HG02571 (cell line): Measurements from ENCODE around the gene MVK.

Source experiments
- ATAC-seq: cut with Tn5 transposase; IDR thresholded peaks from one replicate; pipeline ENCODE4 v1.9.1; 2021; ENCODE audit warnings: mild to moderate bottlenecking, moderate library complexity; ENCODE audit not compliant: unreplicated experiment

Gene MVK

DNA sequence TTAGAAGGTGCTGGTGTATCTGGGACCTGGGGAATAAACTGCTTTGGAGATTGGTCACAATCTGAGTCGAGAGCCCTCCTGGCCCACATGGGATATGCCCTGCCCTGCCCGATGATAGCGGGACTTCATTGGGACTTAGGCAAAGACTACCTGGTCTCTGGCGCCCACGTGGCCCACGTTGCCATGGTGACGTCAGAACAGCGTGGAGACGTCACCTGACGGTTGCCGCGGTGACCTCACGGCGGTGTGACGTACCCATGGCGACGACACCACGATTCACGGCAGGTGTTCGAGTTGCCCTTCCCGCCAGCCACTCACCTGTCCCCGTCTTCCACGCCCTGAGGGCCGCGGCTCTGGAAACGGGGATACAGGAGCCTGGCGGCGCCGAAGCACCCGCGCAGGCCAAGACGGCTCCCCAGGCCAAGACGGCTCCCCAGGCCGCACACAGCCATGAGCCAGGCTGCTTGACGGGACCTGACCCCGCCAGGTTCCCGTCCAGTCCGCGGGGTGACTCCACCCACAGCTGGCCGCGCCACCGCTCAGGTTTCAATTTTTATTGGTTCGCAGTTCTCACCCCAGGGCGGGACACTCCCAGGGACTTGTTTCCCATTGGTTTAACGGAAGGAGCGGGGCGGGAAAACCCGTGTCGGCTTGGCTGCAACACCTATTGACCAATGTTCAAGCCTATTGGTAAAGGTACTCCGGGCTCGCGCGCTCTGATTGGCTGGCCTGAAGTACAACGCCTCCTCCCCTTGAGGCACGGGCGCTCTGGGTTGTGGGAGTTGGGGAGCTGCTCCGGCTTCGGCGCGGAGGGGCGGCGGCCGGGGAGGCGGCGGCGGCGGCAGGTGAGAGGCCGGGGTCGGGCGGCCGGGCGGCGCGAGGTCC lies at the start of gene MVK, which contains the start of gene MMAB:
Gene MVK, plus strand, starts transcription at position 766 of the 885 bp plus-strand sequence. CDS start 1,029 bp downstream, outside the sequence.
Gene MMAB, minus strand, starts transcription at position 476 of the 885 bp plus-strand sequence. Its CDS starts 24 bp downstream, at position 452.
- peak; percentile 91 for ATAC-seq

DNA sequence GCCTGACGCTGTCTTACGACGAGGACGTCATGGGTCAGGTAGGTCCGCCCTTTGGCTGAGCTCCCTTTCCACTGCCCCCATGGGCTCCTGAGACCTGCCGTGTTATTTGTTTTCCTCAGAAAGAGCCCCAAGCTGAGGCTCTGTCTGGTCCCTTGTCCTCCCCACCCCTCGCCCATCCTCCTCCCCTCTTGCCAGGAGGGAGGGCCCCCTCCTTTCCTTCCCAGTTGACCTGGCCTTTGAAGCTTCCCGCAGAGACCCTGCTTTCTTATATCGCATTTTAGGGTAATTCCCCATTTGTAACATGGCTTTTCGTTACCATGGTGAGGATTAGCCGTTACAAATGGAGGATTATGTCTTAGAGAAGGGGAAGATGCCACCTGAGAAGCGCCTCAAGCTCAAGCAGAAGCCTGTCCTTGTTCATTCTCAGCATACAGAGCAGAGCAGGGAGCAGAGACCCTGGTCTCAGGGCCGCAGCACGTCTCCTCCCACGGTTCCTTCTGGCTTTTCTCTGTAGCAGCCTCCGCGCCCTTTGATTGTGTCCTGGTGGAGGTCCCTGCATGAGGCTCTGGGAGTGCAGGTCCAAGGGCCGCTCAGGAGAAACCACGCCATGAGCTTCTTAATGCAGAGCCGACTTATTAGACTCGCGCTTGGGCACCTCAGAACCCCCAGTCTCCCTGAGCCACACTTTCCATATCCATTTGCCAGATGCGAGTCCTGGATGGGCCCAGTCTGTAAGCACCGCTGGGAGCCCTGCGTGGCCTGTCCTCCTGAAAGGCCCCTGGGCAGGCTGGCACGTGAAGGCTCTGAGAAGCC lies 48.9 kb upstream of the MVK start:
- ATAC-seq: no peak

DNA sequence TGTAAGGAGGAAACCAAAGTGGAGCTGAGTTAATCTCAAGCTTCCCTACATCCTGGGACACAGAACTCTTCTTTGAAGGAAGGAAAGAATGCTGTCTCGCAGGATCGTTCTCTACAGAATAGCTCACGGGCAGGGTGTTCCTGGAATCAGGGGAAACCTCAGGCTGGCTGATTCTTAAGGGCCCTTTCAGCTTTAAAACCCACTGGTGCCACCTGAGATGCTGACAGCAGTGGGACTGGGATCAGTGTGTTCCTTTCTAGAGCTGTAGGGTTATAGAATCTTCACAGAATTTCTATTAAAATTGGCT lies 48.4 kb upstream of the MVK start:
- ATAC-seq: no peak

DNA sequence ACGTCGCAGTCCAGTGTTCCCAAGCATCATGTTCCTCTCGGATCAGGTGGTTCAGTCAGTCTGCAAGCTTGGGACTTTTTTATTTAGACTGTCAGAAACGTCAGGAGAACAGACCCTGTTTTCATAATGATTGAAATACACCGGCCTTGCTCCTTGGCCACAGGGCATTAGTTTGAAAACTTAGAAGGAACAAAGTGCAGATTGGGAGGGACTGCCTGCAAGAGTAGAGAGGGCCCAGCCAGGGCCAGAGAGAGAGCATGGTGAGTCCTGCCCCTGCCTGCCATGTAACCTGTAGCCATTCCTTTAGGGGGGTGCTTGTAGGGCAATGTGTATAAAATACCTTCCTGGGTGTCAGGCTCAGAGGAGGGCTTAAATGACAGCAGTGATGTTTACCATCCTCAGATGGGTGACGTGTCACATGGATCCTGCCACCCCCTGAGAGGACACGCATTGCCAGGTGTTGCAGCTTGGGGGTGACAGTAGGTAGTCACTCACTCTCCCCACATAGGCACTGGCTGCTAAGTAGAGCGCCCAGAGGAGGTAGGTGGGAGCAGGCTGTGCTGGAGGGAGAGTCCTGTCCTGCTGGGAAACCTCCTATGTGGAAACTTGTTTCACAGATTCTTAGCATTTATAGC lies 46.0 kb upstream of the MVK start:
- ATAC-seq: no peak

DNA sequence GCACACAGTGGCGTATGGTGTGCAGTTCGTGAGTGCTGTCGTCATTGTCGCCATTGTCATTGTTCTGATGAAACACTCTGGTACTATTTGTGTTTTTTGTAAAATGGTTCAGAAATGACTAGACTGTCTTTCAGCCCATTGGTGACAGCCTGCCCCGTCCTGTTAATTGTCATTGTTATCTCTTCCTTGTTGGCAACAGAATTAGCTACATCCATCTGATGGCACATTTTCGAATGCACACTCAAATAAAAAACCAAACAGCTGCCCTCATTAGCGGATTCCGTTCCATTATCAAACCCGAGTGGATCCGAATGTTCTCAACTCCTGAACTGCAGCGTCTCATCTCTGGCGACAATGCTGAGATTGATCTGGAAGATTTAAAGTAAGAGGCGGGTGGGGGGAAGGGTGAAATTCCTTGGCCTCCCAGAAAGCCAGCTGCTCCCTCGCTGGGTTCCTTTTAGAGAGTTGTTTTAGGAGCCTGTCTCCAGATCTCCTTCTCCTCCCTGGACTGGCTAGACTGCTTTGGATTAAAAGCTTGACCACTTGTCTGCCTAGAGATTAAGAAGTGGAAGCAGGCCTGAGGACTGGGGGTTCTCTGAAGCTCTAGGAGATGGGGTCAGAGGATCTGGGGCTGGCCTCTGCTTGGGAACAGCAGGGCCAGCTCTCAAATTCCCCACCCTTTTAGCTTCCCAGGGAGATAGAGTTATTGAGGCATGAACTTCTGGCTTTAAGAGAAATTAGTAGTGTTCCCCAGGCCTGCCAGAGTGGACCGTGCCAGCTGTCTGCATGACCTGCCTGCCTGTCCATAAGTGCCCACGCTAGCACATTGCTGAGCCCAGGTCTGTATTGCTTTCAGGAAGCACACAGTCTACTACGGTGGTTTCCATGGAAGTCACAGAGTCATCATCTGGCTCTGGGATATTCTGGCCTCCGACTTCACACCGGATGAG lies 43.6 kb upstream of the MVK start:
- ATAC-seq: no peak

DNA sequence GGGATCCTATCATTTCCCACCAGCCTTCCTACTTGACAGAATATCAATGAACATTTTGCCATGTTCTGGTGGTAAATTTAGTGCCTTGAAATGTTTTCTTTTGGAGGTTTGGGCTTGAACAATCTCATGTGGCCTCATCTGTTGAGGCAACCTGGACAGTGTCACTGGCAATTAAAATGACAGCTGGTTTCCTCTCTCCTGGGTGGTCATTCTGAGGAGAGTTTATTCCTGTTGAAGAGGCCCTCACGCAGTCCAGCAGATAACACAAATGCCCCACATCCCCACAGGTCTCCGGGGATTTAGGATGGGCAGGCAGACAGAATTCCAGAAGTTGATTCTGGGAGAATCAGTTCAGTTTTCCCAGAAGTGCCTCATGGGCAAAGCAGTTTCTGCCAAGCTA lies 42.2 kb upstream of the MVK start:
- ATAC-seq: no peak

DNA sequence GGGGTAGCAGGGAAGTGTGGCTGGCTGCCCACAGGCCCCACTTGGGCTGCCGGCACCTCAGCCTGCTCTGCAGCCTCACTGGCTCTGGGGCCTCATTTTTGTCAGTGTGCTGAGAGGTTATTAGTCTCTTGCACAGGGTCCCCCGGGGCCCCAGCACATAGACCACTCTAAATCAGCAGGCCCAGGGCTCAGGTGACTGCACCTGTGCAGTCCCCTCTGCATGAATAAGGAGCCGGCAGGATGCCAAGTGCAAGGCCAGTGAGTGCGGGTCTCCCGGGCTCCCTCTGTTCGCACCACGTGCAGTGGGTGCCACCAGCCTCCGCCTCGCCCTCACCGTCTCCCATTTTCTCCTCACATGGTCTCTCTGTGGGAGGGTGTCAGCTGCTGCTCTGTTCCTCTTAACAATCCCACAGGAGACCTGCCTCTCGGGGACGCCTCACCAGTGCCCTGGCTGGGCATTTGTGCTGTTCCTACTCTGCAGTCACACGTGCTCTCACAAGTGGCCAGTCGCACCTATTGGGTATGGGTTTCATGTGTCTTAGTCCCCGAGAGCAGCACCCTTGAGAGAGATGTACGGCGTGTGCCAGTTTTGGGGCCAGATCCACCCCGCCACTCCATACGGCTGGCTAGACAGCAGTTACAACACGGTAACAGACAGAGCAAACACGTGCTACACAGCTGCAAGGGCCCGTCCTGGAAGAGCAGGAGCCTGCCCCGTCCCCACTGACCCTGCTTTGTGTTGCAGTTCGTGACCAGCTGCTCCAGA lies 40.7 kb upstream of the MVK start:
- no peak for ATAC-seq

DNA sequence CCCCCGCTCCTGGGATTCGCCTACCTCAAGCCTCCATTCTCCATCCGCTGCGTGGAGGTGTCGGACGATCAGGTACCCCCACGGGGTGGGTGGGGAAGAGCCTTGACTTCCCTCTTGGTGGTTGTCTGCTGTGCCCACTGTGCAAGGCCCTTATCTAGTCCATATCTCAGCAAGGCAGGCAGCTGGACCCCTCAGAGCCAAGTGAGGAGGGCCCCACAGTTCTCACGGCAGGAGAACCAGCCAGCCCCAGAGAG lies 40.2 kb upstream of the MVK start:
- no peak for ATAC-seq

DNA sequence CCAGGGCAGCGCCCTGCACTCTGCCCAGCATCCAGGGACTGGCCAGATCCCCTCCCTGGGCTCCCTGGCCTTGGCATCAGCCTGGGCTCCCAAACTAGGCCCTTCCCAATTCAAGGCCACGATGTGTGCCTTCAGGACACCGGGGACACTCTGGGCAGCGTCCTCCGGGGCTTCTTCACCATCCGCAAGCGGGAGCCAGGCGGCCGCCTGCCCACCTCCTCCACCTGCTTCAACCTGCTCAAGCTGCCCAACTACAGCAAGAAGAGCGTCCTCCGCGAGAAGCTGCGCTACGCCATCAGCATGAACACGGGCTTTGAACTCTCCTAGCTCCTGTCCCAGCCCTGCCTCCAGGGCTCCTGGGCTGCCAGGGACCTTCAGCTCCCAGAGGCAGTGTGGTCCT lies 39.1 kb upstream of the MVK start:
- no peak for ATAC-seq

DNA sequence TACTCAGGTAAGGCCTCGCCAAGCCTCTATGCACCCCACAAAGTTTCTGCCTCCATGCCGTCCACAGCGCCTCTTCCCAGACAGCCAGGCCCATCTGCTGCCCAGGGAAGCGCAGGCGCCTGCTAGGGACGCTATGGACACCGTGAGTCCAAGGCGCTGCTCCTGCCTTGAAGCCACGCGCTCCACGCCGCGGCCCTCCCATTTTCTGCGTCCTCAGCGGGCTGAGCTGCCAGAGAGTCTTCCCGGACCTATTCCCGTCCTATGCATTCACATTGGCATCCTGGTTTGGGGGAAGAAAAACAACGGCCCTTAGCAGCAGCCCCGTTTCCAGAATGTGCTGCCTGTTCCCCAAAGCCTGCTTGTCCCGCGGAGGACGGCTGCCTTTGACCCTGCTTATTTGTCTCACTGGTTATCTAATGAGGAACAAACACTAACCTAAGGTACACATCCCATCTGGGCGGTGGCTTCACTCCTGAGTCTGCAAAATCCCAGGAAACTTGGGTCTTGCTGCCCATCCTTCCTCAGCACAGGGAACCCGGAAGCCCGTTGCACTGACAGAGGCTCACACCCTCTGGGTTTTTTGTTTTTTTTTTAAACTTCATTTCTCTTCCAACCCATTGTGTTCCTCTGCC lies 38.2 kb upstream of the MVK start:
- ATAC-seq: no peak

DNA sequence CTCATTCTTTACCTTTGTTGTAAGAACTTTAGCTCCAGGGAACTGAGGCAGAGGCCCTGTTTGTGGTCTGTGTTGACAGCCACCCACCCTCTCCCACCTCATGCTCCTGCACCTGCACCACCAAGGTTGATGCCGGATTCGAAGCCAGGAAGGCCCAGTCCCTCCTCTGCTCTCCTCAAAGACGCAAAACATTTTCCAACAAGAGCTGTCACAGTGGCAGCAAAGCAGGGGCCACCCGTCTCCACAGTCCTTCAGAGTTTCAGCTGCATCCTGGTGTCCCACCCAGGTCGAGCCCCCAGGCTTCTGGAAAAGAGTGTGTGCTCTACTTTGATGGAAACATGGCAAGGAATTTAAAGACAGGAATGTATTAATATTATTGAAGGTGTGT lies 37.7 kb upstream of the MVK start:
- no peak for ATAC-seq

DNA sequence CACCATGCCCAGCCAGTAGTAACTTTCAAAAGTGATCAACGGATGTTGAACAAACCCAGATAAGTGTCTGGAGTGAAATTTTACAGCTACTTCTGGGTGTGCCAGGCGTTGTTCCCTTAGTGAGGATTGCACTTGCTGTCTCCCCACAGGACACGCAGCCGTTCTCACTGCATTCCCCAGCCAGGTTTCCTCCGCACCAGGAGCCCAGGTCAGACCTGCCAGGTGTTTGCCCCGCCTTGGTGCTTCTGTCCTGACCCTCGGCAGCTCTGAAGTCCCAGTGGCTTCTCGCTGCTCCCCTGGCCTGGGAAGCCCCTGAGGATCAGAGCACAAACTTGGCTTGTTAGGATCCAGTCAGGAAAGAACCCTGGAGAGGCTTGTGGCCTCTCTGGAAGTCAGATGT lies 36.5 kb upstream of the MVK start:
- ATAC-seq: no peak

DNA sequence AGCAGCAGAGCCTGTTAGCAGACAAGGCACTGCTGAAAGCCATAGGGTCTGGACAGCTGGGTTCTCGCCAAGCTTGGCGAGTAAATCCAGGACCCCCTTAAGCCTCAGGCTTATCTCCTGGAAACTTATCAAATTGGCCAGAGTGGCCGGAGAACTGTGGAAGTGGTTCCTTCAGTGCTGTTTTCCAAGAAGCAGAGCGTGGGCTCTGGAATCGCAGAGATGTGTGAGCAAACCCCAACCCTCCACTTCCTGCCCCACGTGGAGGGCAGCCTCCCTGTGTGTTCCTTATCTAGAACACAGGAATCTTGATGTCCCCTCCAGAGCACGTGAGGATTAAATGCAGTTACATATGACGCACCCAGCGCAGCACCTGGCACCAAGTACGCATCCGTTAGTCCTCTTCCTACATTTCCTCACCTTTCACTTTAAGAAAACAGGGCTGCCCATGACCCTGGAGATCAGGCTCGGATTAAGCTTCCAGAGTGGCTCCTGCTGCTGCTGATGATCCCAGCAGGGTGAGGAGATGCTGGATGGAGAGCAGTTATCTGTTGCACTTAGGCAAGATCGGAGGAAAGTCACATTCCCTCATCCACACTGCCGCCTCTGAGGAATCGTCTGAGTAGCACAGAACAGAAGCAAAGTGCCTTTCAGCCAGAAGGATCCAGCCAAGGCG lies 35.3 kb upstream of the MVK start:
- ATAC-seq: no peak

DNA sequence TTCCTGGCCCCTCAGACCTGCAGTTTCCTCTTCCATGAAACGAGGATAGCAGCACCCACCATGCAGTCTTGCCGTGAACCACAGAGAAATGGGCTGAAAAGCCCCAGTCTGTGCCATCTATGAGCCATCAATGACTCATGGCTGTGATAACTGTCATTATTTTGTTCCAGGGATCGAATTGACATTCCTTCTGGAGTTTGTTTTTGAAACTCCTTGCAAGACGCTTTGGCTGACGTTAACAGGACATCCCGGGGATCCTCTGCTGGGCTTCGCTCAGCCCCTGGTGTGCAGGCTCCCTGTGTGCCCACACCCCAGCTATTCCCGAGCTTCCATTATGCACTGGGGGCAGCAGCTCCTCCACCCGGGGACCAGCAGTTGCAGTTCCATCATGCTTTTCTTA lies 34.1 kb upstream of the MVK start:
- ATAC-seq: no peak

DNA sequence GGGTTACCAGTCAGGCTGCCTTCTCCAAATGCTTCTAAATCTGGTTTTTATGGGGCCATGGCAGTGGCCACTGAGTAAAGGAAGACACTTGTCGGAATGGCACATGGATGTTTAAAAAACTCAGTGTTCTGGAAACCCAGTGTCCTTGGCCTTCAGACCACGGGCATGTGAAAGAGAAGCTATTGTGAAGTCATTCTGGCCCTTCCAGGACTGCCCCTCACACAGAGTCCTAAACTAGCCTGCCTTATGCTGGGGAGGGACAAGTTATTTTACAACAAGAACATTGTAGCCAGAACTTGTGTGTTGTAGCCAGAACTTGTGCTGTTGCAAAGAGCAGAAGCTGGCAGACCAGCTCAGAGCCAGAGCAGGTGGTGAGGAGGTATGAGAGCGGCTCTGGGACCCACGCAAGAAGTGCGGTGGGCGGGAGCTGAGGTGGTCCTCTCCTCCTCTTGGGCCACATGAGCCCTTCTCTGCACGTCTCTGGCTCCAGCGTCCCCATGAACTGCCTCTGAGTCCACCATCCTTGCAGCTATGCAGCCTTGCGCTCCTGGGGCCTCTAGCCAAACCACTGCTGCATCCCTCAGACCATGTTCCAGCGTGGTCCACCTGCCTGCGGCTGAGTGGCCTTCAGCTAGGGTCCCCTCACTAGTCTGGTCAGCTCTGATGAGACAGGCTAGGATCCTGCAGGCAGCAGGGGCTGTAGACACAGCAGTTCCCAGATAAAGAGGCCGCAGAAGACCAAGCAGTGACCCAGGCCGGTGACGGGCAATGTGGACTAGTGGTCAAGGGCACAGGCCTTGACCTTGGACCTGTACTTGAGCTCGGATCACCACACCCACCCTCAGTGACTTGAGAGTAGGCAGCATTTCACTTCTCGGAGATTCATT lies 32.8 kb upstream of the MVK start:
- ATAC-seq: no peak

DNA sequence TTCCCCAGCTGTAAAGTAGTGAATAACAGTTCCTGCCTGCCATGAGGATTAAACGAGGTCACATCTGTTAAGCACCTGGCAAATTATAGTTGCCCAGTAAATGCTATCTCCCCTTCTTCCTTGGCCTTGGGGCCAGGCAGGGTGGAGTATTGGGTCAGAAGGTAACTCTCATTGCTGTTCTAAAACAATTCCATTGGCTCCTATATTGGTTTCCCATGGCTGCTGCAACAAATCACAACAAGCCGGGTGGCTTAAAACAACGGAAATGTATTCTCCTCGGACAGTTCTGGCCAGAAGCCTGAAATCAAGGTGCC lies 32.2 kb upstream of the MVK start:
- no peak for ATAC-seq

DNA sequence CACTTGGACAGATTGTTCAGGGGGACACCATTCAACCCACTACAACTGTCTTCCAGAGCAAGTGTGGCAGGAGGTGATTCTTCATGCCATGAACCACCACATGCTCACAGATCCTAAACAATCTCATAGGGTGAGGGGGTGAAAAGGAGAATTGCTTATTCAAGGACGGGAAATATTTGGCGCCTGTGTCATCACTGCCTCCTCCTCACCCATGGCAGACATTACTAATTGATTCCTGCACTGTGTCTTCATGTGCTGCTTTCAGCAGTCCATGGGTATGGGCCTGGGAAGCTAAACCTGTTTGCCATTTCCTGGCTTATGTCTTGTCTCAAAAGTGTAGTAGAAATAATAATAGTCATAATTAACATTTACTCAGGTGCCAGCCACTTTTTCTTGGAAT lies 31.6 kb upstream of the MVK start:
- no peak for ATAC-seq

DNA sequence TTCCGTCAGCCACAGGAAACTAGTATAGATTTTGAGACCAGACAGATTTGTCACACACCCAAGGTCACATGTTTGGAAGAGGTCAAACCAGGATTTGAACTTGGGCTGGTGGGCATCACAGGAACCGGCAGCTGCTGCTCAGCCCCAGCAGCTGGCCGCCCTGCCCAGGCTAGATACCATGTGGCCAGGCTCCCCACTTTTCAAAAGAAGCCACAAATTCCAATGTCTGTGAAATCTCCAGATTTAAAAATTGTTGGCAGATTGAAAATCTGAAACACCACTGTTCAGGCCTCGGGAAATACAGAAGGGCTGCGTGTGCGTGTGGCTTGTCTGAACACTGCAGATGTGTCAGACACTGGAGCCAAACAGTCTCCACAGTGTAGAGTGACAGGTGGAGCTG lies 30.7 kb upstream of the MVK start:
- no peak for ATAC-seq
